ENCODE data around the gene PRKAG2.

PRKAG2 gene

DNA sequence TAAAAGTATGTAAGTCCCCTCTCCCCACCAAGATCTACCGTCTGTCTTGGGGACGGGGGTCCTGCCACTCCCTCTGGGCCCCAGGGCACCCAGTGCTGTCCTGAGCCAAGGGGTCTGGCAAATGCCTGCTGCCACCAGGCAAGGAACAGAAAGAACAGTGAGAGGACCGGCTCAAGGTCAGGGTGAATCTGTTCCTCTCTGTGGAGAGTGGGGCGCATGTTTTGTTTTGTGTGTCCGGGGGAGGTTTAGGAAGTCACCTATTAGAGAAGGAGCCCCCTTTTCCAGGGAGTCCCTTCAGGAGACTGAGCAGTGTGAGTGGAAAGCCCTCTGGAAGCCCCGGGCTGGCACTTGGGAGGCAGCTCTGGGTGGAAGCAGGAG lies 198.7 kb downstream of the PRKAG2 start:
- DNase-seq (ENCODE audit: low read depth in 2 of 2): no peak

- DNase-seq (ENCODE audit: low read depth in 2 of 2): no peak
Observed at GRCh38 chr7:151677581-151678226, 199.2 kb downstream of the PRKAG2 start.

GRCh38 chr7:151676759-151677158 lies 200.2 kb downstream of the PRKAG2 start:
- no peak for DNase-seq (ENCODE audit: low read depth in 2 of 2)

- DNase-seq (ENCODE audit: low read depth in 2 of 2): no peak
Observed at GRCh38 chr7:151675196-151675920, 201.6 kb downstream of the PRKAG2 start.

- no peak for DNase-seq (ENCODE audit: low read depth in 2 of 2)
Observed at GRCh38 chr7:151674161-151674920, 202.6 kb downstream of the PRKAG2 start.

DNA sequence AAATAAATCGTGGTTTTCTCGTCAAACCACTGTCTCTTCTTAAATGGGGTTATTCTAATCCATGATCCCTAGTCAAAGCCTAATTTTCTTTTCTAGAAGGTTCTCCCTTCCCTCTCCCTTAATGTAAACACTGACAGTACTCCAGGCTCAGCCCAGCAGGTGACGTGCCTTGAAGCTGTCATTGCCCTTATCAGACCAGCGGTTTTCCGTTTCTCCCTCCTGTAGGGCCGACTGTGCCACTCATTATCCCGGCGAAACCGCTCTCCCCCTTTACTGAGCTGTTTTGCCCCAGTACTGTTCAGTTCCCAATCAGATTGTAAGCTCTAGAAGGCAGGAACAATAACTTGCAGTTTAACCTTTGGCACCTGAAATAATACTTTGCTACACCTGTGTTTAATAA lies 203.7 kb downstream of the PRKAG2 start:
- no peak for DNase-seq (ENCODE audit: low read depth in 2 of 2)

DNA sequence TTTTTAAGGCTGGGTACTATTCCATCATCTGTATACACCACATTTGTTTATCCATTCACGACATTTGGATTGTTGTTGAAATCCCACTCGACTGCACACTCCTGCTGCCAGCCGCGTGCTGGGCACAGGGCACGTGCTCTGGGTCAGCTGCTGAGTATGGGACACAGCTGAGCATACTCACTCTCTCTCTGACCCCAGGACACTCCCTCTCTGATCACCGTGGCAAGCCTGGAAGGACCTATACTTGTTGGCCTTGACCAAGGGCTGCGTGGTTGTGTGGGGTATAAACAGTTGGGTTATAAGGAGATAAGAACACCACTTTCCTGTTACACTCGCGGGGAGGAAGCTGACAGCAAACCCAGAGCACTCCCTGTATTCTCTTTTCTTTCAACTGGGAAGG lies 204.2 kb downstream of the PRKAG2 start:
- no peak for DNase-seq (ENCODE audit: low read depth in 2 of 2)

DNA sequence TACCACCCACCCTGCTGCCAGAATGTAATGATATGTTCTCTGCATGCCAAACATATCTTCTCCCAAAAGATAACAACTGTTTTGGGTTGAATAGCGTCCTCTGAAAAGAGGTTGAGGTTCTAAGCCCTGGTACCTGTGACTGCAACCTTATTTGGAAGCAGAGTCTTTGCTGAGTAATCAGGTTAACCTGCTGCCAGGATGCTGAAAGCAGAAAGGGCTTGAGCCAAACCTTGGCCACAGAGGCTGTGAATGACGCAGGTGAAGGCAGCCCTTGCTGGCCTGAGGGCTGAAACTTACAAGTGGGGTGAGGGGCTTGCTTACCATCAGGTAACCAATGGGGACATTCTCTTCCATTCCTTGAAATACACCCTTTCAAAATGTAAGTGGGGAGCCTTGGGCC lies 205.4 kb downstream of the PRKAG2 start:
- no peak for DNase-seq (ENCODE audit: low read depth in 2 of 2)

GRCh38 chr7:151669762-151670161 lies 207.2 kb downstream of the PRKAG2 start:
- no peak for DNase-seq (ENCODE audit: low read depth in 2 of 2)

GRCh38 chr7:151666886-151667285 lies 210.0 kb downstream of the PRKAG2 start:
- no peak for DNase-seq (ENCODE audit: low read depth in 2 of 2)

DNA sequence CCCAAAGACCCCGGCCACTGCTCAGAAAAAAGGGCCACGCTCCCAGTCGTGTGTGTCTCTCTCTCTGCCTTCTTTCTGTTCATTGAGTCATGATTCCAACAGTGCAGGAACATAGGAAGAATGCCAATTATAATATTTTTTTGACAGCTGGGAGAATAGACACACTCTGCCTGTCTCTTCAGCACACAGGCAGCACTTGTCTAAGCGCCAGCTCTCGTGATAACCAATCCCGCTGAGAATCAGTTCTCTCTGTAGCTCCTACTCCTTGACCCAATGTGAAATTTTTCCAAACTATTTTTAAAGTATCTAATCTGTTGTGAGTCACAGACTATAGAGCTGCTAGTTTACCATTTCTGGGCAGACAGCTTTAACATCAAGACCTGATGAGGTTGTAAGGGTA lies 211.5 kb downstream of the PRKAG2 start:
- no peak for DNase-seq (ENCODE audit: low read depth in 2 of 2)

- DNase-seq (ENCODE audit: low read depth in 2 of 2): no peak
Observed at GRCh38 chr7:151664268-151664667, 212.6 kb downstream of the PRKAG2 start.

GRCh38 chr7:151663382-151664100 lies 213.4 kb downstream of the PRKAG2 start:
- DNase-seq (ENCODE audit: low read depth in 2 of 2): no peak

DNA sequence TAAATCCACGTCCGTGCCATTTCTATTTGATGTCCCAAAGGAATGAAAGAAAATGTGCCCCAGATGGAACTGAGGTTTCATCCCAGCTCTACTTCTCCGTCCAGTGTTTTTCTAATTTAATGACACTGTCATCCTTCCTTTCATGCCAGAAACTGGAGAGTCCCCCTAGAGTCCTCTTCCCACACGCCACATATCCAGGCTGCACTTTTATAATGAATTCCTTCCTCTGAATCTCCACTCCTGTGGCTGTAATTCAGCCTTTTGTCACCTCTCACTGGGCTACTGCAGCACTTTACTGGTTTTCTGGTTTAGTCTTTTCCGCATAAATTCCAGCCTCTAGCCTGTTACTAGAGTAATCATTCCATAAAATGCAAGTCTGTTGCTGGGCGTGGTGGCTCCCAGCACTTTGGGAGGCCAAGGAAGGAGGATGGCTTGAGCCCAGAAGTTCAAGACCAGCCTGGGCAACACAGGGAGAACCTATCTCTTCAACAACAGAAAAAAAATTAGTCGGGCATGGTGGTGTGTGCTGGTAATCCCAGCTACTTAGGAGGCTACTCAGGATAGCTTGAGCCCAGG lies 214.6 kb downstream of the PRKAG2 start:
- no peak for DNase-seq (ENCODE audit: low read depth in 2 of 2)

DNA sequence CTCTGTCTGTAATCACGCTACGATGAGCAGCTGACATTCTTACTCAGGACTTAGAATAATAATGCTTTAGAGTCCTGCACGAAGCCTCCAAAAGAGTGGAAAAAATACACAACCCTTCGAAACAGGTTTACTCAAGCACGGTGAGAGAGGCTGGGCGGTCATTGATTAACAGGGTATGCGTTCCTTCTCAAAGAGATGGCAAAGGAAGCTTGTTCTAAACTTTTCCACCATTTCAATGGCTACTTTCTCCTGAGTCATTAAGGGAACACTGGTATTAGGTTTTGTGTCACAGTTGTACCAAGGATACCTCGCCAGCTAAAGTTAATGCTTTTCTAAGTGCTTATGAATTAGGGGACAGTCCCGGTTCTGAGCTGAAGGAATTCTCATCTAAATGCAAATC lies 215.3 kb downstream of the PRKAG2 start:
- no peak for DNase-seq (ENCODE audit: low read depth in 2 of 2)

DNA sequence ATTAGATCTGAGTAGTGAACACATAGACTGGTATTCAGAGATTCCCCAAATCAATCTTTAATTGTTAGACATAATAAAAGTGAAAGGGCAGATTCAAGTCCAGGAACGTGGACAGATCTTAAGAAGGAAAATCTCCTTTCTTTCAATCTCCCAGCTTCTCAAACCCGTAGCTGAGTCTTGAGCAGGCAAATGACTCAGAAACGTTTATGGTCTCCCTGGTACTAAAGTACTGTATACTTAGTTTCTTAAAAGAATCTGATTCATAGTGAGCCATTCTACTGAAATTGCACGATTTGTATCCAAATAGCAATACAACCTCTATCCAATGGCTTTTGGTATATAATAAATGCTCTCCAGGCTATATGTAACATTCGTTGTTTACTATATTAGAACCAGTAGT lies 216.8 kb downstream of the PRKAG2 start:
- no peak for DNase-seq (ENCODE audit: low read depth in 2 of 2)

DNA sequence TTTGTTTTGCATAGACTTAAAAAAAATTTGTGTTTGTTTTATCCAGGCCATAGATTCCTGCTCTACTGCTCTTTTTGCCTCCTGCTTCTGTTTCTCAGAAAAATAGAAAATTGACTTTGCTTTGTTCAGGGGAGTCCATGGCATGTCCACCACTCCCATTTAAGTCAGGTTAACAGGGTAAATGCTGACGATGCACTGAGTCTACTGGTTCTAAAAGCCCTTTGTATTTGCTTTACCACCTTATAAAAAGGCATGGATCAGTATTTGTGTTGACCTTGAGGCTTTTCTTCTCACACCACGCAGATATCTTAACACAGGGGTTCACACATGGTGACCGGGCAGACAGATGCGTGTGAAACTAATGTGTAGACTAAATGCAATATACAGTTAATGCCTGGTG lies 217.7 kb downstream of the PRKAG2 start:
- DNase-seq (ENCODE audit: low read depth in 2 of 2): no peak

DNA sequence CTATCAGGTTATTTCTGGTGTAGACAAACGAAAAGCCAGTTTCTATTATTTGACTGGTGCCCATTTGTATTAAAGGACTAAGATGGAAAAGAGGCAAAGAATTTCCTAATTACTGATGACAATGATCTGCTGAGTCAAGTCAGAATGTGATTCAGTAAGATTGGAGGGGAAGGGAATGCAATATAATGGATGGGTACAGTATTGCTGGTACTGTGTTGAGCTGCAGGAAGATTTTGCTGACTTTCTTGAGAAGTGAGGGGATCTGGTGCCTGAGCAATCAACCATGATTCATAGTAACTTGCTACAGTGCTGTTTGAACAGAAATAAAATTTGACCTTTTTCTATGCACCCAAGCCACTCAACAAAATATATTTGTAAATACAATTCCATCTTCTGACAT lies 218.1 kb downstream of the PRKAG2 start:
- no peak for DNase-seq (ENCODE audit: low read depth in 2 of 2)

GRCh38 chr7:151657173-151657572 lies 219.7 kb downstream of the PRKAG2 start:
- DNase-seq (ENCODE audit: low read depth in 2 of 2): no peak

GRCh38 chr7:151655555-151655954 lies 221.4 kb downstream of the PRKAG2 start:
- no peak for DNase-seq (ENCODE audit: low read depth in 2 of 2)

DNA sequence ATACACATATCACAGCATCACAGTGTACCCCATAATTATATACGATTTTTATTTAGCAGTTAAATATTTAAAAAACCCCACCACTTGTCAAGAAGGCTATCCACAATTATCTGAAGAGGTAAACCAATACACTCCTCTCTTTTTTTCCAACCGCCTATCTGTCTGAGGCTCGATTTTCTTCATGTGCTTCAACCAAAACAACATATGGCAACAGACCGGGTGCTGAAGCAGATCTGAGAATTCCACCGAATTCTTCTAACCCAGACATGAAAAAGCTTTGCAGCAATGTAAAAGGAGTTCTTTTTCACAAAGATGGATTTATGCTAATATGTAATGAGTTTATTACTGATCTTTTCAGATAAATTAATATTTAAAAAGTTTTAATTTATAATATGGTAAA lies 224.8 kb downstream of the PRKAG2 start:
- DNase-seq (ENCODE audit: low read depth in 2 of 2): no peak

DNA sequence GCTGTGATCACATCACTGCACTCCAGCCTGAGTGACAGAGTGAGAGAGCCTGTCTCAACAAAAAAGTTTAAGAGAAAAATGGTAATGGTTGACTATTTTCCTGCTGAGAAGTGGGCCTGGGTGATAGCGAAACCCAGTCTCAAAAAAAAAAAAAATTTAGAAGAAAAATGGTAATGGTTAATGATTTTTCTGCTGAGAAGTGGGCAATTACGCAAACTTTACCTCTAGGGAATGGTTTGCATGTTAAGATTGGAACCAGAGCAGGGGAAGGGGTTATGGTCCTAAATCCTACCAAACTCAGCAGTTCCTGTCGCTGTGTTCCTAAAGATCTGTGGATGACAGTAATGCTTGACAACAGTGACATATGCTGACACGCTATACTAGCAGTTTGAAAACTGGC lies 226.8 kb downstream of the PRKAG2 start:
- DNase-seq (ENCODE audit: low read depth in 2 of 2): no peak

Data from stimulated activated CD8-positive, alpha-beta memory T cell treated with anti-CD3 and anti-CD28 coated beads, Interleukin-7, amount 100 ng/mL, for 4 hours (primary cell).